ENCODE results near the gene PHF2.

DNA sequence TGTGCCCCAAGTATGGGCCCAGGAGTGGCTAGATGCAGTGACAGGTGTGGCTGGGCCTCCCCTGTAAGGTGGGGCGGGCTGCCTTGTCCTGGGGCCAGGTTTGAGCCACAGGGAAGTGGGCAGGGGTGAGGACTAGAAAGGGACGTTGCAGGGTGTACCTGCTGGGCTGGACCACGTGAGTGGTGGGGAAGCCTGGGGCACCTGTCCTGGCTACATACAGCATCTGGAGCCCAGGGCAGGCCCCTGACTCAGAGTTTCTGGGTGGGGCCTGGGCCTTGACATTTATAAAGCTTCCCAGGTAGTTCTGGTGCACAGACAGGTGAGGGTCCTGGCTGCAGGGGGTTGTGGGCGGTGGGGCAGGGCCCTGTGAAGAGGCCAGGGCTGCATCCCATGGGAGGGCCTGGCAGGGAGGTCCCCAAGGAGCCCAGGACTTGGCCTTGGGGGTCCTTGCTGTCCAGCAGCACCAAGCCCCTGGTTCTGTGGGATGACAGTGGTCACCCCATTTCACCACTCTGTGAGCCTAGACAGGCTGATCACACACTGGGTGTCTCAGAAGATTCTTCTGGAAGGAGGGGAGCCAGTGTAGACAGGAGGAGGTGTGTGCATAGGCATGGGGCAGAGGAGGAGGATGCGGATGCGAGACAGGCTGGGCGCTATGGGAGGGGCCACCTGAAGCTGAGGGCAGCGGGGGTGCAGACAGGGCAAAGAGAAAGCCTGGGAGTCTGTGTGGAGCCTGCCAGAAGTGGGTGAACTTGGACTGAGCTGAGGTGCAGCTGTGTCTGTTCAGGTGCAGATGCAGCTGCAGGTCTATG, 94.0 kb downstream of the PHF2 start:
- no peak for TF ChIP-seq CTCF (IDR thresholded peaks at IDR 0.05)
- no peak for TF ChIP-seq POLR2A (IDR thresholded peaks at IDR 0.05)
